GM18861 (cell line): Measurements from ENCODE around the gene CCS.
"Not testable (repeated sequence)": the region's sequence is repeated elsewhere in the genome, so short reads cannot be mapped to it uniquely, and the experiment has no call there.

ENCODE experiments used
- ATAC-seq: cut with Tn5 transposase; IDR thresholded peaks from one replicate; pipeline ENCODE4 v1.9.1; 2021; ENCODE audit not compliant: unreplicated experiment

CCS gene, protein sequence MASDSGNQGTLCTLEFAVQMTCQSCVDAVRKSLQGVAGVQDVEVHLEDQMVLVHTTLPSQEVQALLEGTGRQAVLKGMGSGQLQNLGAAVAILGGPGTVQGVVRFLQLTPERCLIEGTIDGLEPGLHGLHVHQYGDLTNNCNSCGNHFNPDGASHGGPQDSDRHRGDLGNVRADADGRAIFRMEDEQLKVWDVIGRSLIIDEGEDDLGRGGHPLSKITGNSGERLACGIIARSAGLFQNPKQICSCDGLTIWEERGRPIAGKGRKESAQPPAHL

DNA sequence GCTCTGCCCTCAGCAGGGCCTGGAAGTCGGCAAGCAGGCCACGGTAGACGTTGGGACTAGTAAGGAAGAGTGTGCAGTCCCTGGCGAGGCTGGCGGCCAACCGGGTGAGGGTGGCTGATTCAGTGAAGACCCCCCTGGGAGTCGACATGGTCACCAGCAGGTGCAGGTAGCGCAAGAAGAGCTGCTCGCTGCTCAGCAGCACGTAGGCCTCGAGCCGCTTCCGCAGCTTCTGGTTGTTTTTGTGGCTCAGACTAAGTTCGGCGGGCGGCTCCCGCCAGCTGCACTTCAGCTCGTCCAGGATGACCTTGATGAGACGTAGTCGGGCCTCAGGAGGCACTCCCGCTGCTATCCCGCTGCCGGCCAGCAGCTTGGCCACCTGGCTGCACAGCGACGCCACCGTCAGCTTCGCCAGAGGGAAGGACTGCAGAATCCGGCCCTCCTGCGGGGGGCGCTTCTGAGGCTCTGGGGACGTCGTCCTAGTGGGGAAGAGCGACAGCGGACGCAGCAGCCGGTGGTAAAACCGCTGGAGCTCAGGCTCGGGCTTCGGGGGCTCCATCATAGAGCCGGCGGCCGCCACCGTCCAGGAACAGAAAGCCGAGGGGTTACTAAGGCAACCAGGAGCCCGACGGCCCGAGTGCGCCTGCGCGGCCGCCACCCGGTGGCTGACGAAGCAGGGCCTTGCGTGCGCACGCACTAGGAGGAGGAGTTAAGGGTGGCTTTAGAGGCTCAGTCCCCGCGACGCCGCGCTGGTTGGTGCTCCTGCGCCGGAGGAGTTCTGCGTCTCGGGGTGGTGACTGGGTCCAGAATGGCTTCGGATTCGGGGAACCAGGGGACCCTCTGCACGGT lies at the start of gene CCS, which contains the start of gene CCDC87:
TSS of gene CCS (plus strand) at position 729 of the 846 bp plus-strand sequence. CDS start at position 806, 77 bp downstream.
TSS of gene CCDC87 (minus strand) at position 607 of the 846 bp plus-strand sequence. CDS start at position 559, 48 bp downstream.
- peak; percentile 84 for ATAC-seq

DNA sequence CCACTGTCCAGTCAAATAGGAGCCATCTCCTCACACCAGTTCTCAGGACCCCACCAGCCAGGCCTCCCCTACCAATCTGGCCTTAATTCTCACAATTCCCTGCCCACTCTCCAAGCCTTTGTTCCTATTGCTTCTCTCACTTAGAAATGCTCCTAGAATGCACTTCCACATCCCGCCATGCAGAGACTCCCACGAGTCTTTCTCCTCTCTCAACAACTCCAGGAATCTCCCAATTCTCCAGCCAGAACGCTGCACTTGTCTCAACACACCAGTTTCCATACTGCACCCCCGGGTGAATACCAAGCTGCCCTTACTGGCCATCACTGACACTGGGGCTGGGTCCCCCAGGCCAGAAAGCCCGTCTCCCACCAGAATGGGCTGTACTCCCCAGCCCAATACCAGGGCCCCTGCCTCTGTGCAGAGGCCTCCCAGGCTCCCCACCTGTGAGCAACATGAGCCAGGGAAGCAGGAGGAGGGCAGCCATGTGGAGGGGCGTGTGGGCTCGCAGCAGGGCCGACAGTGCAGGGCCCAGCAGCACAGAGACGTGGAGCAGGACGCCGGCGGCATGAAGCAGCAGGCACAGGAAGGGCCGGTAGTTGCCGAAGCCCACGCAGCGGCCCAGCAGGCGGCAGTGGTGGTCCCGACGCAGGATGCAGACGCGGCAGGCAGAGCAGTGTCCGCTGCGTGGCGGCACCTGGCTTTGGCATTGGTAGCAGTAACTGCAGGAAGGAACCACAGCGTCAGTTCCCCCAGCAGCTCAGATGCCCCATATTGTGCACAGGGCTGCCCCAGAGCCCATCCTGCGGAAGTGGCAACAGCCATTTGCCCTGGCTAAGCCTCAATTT lies 49.5 kb upstream of the CCS start:
- ATAC-seq = no peak

DNA sequence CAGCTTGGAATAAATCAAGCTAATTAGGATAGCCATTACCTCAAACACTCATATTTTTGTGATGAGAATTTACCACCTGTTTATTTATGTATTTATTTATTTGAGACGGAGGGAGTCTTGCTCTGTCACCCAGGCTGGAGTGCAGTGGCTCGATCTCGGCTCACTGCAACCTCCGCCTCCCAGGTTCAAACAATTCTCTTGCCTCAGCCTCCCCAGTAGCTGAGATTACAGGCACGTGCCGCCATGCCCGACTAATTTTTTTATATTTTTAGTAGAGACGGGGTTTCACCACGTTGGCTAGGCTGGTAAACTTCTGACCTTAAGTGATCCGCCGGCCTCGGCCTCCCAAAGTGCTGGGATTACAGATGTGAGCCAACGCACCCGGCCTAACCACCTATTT lies 48.0 kb upstream of the CCS start:
- not testable (repeated sequence) for ATAC-seq

DNA sequence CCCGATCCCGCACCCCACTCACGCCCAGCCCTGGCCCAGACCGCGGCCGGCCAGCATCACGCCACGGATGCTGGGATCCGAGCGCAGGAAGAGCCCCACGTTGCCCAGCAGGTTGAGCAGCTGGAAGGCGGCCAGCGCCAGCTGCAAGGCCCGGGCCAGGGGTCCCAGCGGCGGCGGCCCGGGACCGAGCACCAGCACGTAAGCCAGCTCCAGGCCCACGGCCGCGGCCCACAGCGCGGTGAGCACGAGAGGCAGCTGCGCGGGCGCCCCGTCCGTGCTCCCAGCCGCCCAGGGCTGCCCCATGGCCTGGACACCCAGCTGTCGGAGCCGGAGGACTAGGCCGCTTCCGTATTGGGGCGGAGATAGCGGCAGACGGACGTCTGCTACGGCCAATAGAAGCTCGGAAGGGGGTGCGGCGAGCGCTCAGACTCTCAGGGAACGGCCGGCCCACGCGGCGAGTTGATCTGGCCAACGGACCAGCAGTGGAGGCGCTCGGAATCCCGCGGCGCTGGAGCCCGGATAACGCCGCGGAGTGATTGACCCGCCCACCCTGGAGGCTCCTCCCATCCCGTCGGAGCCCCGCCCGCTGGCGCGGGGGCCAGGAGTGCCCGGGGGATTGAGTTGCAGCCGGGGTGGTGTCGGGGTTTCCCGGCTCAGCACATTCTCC lies 47.2 kb upstream of the CCS start, which contains the start of gene ZDHHC24:
TSS of gene ZDHHC24 (minus strand) at position 348 of the 667 bp plus-strand sequence. CDS start at position 303, 45 bp downstream.
- ATAC-seq = peak; percentile 76

DNA sequence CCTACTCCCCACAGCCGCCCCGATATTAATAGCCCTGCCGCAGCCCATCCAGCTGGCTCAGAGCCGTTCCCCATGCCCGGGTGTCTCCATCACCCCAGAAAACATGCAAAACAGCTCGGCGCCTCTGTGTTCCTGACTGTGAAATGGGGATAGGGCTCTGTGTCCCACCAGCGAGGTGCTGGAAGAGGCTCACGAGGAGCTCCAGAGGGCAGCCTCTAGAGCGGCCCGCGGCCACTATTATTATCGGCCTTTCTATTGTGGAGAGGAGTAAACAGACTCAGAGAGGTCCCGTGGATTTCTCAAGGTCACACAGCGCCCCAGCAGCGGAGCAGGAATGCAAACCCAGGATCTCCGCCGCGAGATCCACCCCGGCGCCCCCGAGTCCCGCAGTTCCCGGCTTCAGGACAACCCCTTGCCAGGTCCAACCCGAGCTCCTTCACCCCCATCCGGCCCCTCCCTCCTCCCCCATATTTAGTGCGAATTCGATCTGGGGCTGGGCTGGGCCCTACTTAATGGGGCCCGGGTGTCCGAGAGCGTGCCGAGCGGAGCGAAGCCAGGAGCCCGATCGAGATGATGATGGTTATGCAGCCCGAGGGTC lies 46.5 kb upstream of the CCS start, which contains the start of gene ACTN3:
TSS of gene ACTN3 (plus strand) at position 536 of the 598 bp plus-strand sequence. CDS start at position 571, 35 bp downstream.
- no peak for ATAC-seq

DNA sequence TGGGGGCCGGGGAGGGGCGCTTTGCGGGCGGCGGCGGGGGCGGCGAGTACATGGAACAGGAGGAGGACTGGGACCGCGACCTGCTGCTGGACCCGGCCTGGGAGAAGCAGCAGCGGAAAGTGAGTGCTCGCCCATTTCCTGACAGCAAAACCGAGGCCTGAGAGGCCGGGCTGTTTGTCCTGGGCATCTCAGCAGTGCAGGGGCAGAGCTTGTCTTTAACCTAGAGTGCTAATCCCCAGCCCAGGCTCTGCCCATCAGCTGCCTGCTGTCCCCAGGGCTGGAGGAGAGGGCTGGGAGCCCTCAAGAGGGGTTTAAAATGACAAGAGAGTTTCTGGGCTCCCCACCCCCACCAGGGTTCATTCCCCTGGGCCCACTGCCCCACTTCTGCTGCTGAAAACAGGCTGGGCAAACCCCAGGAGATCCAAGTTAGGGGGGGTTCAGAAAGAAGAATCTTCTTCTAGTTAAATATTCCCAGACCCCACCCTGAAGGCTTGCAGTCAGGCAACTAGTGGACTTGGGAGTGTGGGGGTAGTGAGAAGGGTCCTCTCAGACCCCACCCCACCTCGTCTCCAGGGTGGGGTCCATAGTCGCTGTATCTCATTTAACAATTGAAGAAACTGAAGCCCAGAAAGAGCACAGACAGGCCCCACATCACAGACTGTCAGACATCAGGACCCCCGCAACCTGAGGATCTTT lies 45.9 kb upstream of the CCS start:
- ATAC-seq = no peak

DNA sequence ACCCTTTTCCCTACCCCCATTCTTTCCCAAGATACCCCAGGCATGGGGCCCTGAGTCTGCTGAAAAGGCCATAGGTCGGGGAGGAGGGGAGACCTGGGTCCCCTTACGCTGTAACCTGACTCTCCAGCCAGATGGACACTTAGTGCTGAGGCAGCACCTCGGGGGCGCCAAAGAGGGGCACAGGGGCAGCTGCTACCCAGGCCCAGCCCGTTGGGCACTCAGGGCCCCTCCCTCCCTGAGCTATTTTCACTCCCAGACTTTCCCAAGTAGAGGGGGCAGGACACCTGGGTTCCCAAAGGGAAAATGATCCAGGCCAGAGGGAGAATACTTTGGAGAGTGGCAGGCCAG lies 45.3 kb upstream of the CCS start:
- no peak for ATAC-seq

DNA sequence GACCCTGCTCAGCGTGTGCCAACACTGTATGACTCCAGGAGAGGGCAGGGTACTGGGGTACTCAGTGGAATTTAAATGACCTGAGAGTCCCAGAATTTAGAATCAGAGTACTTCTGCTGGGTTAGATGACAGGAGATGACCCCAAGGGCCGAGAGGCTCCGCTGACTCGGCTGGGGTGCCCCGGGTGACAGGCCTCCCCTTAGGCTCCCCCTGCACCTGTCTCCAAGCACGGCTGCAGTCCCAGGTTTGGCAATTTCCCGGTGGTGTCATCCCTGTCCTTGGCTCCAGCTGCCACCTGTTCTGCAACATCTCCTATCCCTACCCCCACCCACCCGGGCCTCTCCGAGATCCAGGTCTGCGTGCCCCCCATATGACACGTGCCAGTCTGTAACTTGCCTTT lies 44.9 kb upstream of the CCS start:
- no peak for ATAC-seq

DNA sequence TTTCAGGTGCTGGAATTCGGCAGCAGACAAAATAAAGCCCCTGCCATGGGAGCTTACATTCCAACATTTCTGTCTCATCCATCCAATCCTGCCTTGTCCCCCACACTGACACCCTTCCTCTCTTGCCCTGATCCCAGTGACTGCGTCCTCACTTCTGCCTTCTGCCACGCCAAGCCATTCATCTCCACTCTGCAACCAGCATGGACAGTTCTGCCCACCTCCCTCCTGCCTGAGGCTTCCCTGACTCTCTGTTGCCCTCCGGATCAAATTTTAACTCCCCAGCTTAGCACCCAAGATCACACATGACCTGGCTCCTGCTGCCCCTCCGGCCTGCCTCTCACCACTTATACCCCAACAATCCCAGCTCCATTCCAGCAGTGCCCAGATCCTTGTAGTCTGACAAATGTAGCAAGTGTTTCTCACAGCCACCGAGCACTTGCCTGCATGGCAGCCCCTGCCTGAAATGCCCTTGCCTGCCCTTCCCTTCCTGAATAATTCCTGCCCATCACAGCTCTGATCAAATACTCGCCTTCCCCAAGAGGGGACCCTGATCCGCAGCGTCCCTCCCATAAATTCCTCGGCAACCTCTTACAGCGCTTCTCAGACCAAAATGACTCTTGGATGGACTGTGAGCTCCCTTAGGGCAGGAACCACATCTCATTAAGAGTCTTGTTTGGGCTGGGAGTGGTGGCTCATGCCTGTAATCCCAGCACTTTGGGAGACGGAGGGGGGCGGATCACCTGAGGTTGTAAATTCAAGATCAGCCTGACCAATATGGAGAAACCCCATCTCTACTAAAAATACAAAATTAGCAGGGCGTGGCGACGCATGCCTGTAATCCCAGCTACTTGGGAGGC lies 44.0 kb upstream of the CCS start:
- ATAC-seq = no peak

DNA sequence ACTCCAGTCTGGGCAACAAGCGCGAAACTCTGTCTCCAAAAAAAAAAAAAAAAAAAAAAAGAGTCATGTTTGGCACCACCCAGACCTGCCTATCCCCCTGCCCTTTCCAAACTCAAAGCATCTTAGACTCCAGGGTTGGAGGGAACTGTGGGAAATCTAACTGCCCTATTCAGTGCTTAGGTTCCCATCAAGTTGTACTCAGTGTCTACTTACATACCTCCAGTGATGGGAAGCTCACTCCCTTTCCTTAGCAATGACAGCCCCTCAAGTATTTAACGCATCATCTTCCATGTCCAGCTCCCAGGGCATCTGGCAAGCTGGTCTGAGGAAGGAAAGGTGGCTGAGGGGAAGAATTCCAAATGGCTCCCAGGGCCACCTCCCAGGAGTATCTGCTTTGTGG lies 43.3 kb upstream of the CCS start:
- ATAC-seq = no peak

DNA sequence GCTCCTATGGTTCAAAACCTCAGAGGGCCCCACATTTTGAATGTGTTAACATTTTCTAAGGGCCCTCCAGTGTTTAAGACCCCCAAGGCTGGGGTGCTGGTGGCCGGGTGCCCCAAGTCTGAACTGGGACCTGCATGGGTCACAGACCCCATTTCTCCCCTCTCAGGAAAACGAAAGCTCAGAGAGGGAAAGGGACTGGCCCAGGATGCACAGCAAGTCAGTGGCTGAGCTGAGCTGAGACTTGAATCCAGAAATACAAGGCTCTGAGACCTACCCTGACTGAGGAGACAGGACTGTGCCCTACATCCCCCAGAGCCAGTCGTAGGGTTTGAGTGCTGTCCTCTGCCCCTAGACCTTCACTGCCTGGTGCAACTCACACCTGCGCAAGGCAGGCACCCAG lies 42.1 kb upstream of the CCS start:
- no peak for ATAC-seq

DNA sequence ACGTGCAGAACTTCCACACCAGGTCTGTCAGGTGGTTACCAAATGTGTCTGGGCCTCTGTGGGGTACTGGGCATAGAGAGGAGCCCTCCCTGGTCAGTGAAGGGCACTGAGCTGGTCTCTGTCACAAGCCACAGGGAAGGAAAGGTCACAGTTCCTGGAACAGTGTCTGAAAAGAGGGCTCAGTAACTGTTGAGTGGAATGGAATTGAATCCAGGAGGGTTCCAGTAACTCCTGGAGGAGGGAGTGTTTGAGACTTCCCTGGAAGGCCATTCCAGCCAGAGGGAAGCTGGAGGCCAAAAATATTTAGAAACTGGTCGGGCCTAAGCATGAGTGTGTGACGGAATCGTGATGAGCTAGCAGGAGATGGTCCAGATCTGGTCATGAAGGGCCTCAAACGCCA lies 38.4 kb upstream of the CCS start:
- no peak for ATAC-seq

DNA sequence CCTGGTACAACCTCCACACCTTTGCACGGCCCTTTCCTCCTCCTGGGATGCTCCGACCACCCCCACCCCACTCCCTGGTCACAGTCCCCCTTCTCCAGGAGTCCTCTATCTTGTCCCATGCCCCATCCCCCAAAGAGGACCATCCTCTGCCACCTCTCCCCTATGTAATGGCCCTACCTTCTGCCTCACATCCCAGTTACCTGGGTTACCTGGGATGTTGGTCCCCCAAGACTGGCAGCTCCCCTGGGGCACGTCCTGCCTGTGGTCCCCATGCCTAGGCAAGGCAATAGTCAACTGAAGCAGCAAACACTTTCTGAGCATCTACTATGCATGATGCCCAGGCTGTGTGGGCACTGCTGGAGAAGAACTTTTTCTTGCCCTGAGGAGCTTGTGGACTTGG lies 37.6 kb upstream of the CCS start:
- ATAC-seq = no peak

DNA sequence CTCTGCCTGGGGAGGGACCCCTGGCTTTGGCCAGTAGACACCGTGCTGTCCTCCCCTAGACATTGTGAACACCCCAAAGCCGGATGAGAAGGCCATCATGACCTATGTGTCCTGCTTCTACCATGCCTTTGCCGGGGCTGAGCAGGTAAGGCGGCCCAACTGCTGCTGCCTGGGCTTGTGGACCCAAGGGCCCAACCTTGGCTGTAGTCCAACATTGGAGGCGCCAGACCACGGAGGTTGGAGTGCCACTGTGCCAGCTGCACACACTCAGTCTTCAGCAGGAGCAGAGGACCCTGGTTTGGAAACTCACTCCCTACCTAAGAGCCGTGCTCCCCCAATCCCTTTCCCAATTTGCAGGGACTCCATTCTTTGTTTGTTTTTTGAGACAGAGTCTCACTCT lies 36.9 kb upstream of the CCS start:
- no peak for ATAC-seq

DNA sequence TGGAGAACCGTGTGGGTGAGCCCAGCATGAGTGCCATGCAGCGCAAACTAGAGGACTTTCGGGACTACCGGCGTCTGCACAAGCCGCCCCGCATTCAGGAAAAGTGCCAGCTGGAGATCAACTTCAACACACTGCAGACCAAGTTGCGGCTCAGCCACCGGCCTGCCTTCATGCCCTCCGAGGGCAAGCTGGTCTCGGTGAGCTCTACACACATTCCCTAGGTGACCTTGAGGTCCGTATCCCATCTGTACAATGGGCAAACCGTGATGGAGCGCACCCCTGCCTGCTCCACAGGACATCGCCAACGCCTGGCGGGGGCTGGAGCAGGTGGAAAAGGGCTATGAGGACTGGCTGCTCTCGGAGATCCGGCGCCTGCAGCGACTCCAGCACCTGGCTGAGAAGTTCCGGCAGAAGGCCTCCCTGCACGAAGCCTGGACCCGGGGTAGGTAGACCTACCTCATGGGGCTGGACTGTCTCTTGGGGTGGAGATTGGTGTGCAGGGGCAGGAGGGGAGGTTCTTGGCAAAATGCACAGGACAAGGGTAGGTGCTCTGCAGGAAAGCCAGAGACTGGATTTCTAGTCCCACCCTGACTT lies 35.2 kb upstream of the CCS start:
- ATAC-seq = no peak

DNA sequence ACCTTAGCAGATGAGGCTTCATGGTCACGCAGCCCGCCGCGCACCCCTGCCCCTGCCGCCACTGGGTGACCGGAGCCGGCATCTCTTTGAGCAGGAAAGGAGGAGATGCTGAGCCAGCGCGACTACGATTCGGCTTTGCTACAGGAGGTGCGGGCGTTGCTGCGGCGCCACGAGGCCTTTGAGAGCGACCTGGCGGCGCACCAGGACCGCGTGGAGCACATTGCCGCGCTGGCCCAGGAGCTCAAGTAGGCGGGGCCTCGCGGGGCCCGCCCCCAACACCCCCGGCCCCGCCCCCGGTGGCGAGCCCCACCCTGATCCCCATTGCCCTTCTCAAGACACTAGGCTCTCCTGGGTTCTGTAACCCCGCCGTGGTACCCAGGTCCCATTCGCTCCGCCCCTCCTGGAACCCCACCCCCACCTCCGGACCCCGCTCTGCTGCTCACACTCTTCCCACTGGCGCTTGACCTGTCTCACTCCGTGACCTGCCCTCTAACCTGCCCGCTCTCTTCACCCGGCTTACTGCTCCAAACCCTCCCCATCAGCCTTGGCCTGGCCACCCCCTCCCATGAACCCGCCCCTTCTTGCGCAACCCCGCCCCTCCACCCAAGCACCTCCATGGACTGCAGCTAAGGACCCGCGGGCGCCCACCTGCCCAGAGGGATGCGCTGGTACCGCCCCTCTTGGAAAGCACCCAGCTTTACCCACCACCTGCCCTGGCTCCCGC lies 33.7 kb upstream of the CCS start:
- ATAC-seq = no peak

DNA sequence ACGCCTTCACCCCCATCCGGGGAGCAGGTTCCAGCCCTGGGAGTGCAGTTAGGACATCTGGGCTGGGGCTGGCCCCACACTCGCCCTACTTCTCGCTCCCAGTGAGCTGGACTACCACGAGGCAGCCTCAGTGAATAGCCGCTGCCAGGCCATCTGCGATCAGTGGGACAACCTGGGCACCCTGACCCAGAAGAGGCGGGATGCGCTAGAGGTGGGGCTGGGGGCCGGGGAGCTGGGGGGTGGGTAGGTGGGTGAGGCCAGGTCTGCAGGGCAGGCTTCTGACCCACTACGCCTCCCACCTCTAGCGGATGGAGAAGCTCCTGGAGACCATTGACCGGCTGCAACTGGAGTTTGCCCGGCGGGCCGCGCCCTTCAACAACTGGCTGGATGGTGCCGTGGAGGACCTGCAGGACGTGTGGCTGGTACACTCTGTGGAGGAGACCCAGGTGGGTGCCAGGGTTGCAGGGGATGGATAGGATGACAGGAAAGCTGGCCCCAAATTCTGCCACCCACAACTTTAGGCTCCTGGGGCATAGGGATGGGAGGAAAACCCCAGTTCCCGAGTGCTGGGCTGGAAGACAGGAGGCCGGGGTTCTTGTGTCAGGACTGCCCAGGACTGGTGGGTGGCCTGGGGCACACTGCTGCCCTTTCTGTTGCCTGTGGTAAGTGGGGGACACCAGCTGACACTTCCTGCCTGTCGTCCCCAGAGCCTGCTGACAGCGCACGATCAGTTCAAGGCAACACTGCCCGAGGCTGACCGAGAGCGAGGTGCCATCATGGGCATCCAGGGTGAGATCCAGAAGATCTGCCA lies 32.9 kb upstream of the CCS start:
- ATAC-seq = no peak
